OCI-LY7 (cell line): ENCODE results near the gene UBC. TPM values are rescaled to one million over a fixed set of nuclear protein-coding genes. Genes with fewer than 3 reads are reported as not detected.
"Not testable (repeated sequence)": the region's sequence is repeated elsewhere in the genome, so short reads cannot be mapped to it uniquely, and the experiment has no call there.

Experiments
- BruUV-seq: library from RNA; stranded (reverse); fragments of 400-500 nt; replicated peaks from 2 replicates; lab custom pipeline; 2021; lab: Mats Ljungman, UMichigan
- CTCF ChIA-PET: fragments of 300-600 bp; sonication (Branson Sonifier 250); formaldehyde crosslinking; loops from one replicate; lab custom pipeline; 2022; ENCODE audit warnings: antibody characterized with exemption; ENCODE audit not compliant: unreplicated experiment; lab: Charles Lee
- POLR2A ChIA-PET: fragments of 300-600 bp; sonication (Branson Sonifier 250); formaldehyde crosslinking; loops from one replicate; lab custom pipeline; 2022; ENCODE audit warnings: antibody characterized with exemption; lab: Charles Lee
- DNase-seq: peaks from one replicate; pipeline ENCODE4 v3.0.0-alpha.2; 2015; ENCODE audit warnings: low spot score
- H2AFZ ChIP-seq: fragments of 200-600 bp; sonication (generic), shearing (Covaris generic); 2 replicates; pipeline ENCODE4 v1.6.1; 2014; ENCODE audit warnings: mild to moderate bottlenecking, antibody characterized with exemption, low read length, moderate library complexity
- H3K27ac ChIP-seq: fragments of 200-600 bp; sonication (generic); 2 replicates; pipeline ENCODE4 v1.5.1; 2014; ENCODE audit warnings: mixed run types, low read depth, mild to moderate bottlenecking, moderate library complexity, low read length, inconsistent platforms; ENCODE audit not compliant: poor library complexity, severe bottlenecking
- H3K36me3 ChIP-seq: fragments of 200-600 bp; sonication (generic); 2 replicates; pipeline ENCODE4 v1.6.1; 2014; ENCODE audit warnings: mild to moderate bottlenecking, antibody characterized with exemption, low read length, moderate library complexity, mixed read lengths; ENCODE audit not compliant: insufficient read depth
- H3K4me1 ChIP-seq: fragments of 200-600 bp; sonication (generic); 2 replicates; pipeline ENCODE4 v1.5.1; 2014; ENCODE audit warnings: mild to moderate bottlenecking, low read length; ENCODE audit not compliant: insufficient read depth, poor library complexity, severe bottlenecking
- H3K4me2 ChIP-seq: fragments of 200-600 bp; sonication (generic); 2 replicates; pipeline ENCODE4 v1.6.1; 2014; ENCODE audit warnings: mild to moderate bottlenecking, low read length
- H3K4me3 ChIP-seq: fragments of 200-600 bp; sonication (generic); 2 replicates; pipeline ENCODE4 v1.5.1; 2014; ENCODE audit warnings: mild to moderate bottlenecking, low read depth, low read length; ENCODE audit not compliant: poor library complexity, severe bottlenecking
- H3K79me2 ChIP-seq: fragments of 200-600 bp; sonication (generic); 2 replicates; pipeline ENCODE4 v1.6.1; 2016; ENCODE audit warnings: low read depth, mild to moderate bottlenecking, low read length, moderate library complexity, mixed read lengths; ENCODE audit not compliant: insufficient read depth
- H3K9me2 ChIP-seq: fragments of 200-600 bp; sonication (generic); 2 replicates; pipeline ENCODE4 v1.6.1; 2016; ENCODE audit warnings: mild to moderate bottlenecking, low read length, mixed read lengths; ENCODE audit not compliant: insufficient read depth
- H3K9me3 ChIP-seq: fragments of 200-600 bp; sonication (generic); 2 replicates; pipeline ENCODE4 v1.6.1; 2014; ENCODE audit warnings: mild to moderate bottlenecking, mixed run types, low read length, mixed read lengths
- H4K20me1 ChIP-seq: fragments of 200-600 bp; sonication (generic); 2 replicates; pipeline ENCODE4 v1.6.1; 2014; ENCODE audit warnings: mild to moderate bottlenecking, antibody characterized with exemption, low read length, moderate library complexity, mixed read lengths; ENCODE audit not compliant: insufficient read depth
- EZH2phosphoT487 ChIP-seq: fragments of 200-600 bp; sonication (generic); IDR thresholded peaks from 2 replicates; pipeline ENCODE4 v1.6.1; 2018; ENCODE audit warnings: low read depth, borderline replicate concordance, mild to moderate bottlenecking, mixed run types, antibody characterized with exemption, low read length, moderate library complexity, mixed read lengths
- intact Hi-C: fragments of 100-400 bp; cut with micrococcal nuclease; formaldehyde crosslinking; loops from one replicate; pipeline ENCODE4 v1.10.0; 2022; ENCODE audit not compliant: unreplicated experiment
- total RNA-seq, 2 experiments: library from RNA; depleted of rRNA in 1 of 2; stranded (reverse); fragments of >200 nt in 1 of 2; shearing (Covaris generic) in 1 of 2; gene quantifications; 2 replicates each; pipeline ENCODE4 v1.2.3, GENCODE V29; 2014 to 2022
- TF ChIP-seq, protein P1 (sequence below): fragments of 200-600 bp; sonication (generic); conservative IDR thresholded peaks from 2 replicates; pipeline ENCODE4 v1.5.1; 2014; ENCODE audit warnings: mild to moderate bottlenecking, antibody characterized with exemption, low read length, moderate library complexity, mixed read lengths

UBC gene
- total RNA-seq, 2 experiments from 2014 or later, result 431 to 616 TPM

- no peaks in the 10 kb centered on the region for H4K20me1 ChIP-seq
- no peaks in the 10 kb centered on the region for H3K9me2 ChIP-seq
- peaks cover 41% of the 10 kb centered on the region for H3K4me1 ChIP-seq
- no peaks in the 10 kb centered on the region for H3K79me2 ChIP-seq
- H3K36me3 ChIP-seq, result no peaks in the 10 kb centered on the region
- ChIA-PET CTCF (no interaction called here), POLR2A (interaction anchor here (0.8 to 1.0 kb wide), 2 partner anchors 9 to 16 kb away, joined by 3 to 4 read pairs; no protein-coding TSS in a partner anchor)
- no peak overlapping the region for H3K27ac ChIP-seq
- no peak for TF ChIP-seq EZH2phosphoT487
- TF ChIP-seq, protein P1, sequence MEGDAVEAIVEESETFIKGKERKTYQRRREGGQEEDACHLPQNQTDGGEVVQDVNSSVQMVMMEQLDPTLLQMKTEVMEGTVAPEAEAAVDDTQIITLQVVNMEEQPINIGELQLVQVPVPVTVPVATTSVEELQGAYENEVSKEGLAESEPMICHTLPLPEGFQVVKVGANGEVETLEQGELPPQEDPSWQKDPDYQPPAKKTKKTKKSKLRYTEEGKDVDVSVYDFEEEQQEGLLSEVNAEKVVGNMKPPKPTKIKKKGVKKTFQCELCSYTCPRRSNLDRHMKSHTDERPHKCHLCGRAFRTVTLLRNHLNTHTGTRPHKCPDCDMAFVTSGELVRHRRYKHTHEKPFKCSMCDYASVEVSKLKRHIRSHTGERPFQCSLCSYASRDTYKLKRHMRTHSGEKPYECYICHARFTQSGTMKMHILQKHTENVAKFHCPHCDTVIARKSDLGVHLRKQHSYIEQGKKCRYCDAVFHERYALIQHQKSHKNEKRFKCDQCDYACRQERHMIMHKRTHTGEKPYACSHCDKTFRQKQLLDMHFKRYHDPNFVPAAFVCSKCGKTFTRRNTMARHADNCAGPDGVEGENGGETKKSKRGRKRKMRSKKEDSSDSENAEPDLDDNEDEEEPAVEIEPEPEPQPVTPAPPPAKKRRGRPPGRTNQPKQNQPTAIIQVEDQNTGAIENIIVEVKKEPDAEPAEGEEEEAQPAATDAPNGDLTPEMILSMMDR, result no peak
- intact Hi-C loops, result no loop called here
- no peaks in the 10 kb centered on the region for H3K9me3 ChIP-seq
- no TSS peak for BruUV-seq
- no peak for DNase-seq
- no peak overlapping the region for H2AFZ ChIP-seq
- no peak overlapping the region for H3K4me3 ChIP-seq
- no peak overlapping the region for H3K4me2 ChIP-seq
Measured at GRCh38 chr12:124881123-124881522, 33.3 kb downstream of the UBC start.

- H3K79me2 ChIP-seq, H3K4me2 ChIP-seq, H3K9me2 ChIP-seq, H3K9me3 ChIP-seq, intact Hi-C loops, H3K36me3 ChIP-seq, H3K27ac ChIP-seq, DNase-seq, BruUV-seq, H3K4me3 ChIP-seq, H4K20me1 ChIP-seq, H2AFZ ChIP-seq: not testable (repeated sequence)
- POLR2A ChIA-PET, result interaction anchor here (0.5 to 1.0 kb wide), 3 partner anchors 8 to 14 kb away, joined by 3 to 4 read pairs (median 3); no protein-coding TSS in a partner anchor
- peaks cover 33% of the 10 kb centered on the region for H3K4me1 ChIP-seq
- CTCF ChIA-PET, result interaction anchor here (0.6 to 0.8 kb wide), 2 partner anchors 21 to 522 kb away, joined by 3 read pairs; no protein-coding TSS in a partner anchor
Measured at GRCh38 chr12:124880335-124880734, 34.1 kb downstream of the UBC start.

DNA sequence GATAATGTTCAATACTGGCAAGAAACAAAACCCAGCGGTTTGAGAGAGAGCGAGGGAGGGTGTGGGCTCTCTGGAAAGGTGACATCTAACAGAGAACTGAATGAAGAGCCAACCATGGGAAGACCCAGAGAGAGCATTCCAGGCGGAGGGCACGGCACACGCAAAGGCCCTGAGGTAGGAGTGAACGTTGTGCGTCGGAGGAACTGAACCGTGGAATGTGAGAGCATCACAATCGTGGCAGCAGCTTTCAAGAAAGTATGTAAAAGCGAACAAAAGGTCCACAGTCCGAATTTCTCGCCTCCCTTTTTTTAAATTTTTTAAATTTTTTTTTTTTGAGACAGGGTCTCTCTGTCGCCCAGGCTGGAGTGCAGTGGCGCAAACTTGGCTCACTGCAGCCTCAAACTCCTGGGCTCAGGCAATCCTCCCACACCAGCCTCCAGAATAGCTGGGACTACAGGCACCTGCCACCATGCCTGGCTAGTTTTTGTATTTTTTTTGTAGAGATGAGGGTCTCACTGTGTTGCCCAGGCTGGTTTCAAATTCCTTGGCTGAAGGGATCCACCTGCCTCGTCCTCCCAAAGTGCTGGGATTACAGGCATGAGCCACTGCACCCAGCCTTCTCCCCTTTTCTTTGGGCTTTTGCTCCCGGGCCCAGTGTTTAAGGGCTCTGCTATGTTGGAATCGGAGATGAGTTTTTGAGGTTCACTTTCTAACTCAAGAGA, 35.5 kb downstream of the UBC start:
- POLR2A ChIA-PET, result interaction anchor here (0.7 to 1.5 kb wide), 2 partner anchors 17 to 27 kb away, joined by 3 to 5 read pairs; no protein-coding TSS in a partner anchor
- intact Hi-C loops, result no loop called here
- no peak overlapping the region for H3K4me2 ChIP-seq

More for the DNA sequence above, 35.5 kb downstream of the UBC start:
- Histone ChIP-seq H3K4me3 (no peak overlapping the region), H2AFZ (no peak overlapping the region), H3K9me2 (no peaks in the 10 kb centered on the region), H3K4me1 (peaks cover 25% of the 10 kb centered on the region), H3K79me2 (no peaks in the 10 kb centered on the region), H3K36me3 (no peaks in the 10 kb centered on the region), H4K20me1 (no peaks in the 10 kb centered on the region), H3K9me3 (no peaks in the 10 kb centered on the region), H3K27ac (no peak overlapping the region)
- no TSS peak for BruUV-seq
- no peak for TF ChIP-seq EZH2phosphoT487
- TF ChIP-seq, protein P1, result no peak
- CTCF ChIA-PET, result interaction anchor here (0.6 kb wide), 1 partner anchor 13 kb away, joined by 3 read pairs; no protein-coding TSS in a partner anchor
- DNase-seq, result no peak
